8988T (cell line): Measurements from ENCODE around the gene SLC2A11.
"Not testable (repeated sequence)": the region's sequence is repeated elsewhere in the genome, so short reads cannot be mapped to it uniquely, and the experiment has no call there.

Experiments used
- DNase-seq: peaks from one replicate; pipeline ENCODE4 v3.0.0; 2011

Gene SLC2A11

DNA sequence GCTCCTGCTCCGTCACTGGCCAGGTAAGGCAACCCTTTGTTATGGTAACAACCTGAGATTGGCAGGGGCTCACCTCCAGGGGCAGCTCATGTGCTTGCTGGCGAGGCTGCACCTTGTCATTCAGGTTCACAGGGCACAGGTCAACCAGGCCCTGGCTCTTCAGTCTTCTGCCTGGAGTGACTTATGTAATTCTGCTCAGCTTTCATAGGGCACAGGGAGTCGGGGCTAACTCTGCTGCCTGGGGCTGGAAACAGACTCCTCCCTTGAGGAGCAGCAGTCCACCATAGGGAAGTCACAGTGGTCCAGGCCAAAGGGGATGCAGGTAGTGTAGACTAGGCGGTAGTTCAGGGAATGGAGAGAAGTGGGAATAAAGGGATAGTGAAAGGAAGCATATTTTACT lies 35.0 kb downstream of the SLC2A11 start:
- no peak for DNase-seq

DNA sequence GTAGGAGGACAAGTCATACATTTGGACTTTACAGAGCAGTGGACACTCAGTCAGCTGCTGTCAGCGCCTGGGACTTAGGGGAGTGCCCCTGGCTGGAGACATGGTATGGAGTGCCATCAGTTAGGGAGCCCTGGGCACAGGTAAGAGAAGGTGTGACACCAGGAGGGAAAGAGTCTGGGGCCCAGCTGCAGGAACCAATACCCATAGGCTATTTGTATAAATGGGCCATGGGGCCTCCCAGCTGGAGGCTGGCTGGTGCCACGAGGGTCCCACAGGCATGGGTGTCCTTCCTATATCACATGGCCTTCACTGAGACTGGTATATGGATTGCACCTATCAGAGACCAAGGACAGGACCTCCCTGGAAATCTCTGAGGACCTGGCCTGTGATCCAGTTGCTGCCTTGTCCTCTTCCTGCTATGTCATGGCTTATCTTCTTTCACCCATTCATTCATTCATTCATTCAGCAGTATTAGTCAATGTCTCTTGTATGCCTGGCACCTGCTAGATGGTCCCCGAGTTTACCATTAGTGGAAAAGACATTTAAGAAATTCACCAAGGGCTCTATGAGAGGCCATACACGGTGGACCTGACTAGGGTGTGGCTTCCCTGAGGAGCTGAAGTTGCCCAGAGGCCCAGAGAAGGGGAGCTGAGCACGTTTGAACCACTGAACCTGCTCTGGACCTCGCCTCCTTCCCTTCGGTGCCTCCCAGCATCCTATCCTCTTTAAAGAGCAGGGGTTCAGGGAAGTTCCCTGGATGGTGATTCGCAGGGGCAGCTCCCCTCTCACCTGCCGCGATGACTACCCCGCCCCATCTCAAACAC lies 35.7 kb downstream of the SLC2A11 start:
- no peak for DNase-seq

DNA sequence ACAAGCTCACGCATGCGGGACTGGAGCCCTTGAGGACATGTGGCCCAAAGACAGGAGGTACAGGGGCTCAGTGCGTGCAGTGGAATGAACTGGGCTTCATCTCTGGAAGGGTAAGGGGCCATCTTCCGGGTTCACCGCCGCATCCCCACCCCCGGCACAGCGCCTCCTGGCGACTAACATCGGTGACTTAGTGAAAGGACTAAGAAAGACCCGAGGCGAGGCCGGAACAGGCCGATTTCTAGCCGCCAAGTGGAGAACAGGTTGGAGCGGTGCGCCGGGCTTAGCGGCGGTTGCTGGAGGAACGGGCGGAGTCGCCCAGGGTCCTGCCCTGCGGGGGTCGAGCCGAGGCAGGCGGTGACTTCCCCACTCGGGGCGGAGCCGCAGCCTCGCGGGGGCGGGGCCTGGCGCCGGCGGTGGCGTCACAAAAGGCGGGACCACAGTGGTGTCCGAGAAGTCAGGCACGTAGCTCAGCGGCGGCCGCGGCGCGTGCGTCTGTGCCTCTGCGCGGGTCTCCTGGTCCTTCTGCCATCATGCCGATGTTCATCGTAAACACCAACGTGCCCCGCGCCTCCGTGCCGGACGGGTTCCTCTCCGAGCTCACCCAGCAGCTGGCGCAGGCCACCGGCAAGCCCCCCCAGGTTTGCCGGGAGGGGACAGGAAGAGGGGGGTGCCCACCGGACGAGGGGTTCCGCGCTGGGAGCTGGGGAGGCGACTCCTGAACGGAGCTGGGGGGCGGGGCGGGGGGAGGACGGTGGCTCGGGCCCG lies 36.5 kb downstream of the SLC2A11 start, which contains the start of gene MIF:
Gene MIF, plus strand, starts transcription at position 439 of the 765 bp plus-strand sequence. Its CDS starts 92 bp downstream, at position 531.
- peak; percentile 85 for DNase-seq

DNA sequence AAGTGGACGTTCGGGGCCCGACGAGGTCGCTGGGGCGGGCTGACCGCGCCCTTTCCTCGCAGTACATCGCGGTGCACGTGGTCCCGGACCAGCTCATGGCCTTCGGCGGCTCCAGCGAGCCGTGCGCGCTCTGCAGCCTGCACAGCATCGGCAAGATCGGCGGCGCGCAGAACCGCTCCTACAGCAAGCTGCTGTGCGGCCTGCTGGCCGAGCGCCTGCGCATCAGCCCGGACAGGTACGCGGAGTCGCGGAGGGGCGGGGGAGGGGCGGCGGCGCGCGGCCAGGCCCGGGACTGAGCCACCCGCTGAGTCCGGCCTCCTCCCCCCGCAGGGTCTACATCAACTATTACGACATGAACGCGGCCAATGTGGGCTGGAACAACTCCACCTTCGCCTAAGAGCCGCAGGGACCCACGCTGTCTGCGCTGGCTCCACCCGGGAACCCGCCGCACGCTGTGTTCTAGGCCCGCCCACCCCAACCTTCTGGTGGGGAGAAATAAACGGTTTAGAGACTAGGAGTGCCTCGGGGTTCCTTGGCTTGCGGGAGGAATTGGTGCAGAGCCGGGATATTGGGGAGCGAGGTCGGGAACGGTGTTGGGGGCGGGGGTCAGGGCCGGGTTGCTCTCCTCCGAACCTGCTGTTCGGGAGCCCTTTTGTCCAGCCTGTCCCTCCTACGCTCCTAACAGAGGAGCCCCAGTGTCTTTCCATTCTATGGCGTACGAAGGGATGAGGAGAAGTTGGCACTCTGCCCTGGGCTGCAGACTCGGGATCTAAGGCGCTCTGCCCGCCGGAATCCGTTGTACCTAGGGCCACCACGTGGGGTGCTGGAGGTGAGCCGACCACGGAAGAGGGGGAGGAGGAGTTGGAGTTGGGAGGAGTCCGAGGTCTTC lies 37.3 kb downstream of the SLC2A11 start:
- peak; percentile 56 for DNase-seq

DNA sequence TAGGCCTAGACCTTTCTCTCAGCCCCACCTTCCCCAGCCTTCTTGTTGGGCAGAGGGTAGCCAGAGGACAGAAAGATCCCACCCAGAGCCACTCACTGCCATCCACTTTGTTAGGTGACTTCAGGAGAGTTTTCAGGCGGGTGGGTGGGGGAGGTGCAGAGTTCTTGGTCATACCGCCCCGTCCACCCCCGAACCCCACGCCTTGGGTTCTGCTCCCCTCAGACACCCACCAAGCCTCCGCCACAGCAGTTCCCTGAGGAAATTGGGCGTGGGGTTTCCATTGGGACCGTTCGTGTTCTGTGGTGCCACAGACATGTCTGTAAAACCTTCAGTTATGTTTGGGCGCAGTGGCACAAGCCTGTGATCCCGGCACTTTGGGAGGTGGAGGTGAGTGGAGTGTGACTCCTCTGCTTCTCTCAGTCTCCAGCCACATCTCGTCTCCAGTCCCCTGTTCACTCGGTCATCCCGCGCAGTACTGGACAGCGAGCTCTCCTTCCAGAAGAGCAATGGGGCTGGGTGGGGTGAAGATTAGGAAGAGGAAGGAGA lies 38.0 kb downstream of the SLC2A11 start:
- DNase-seq = no peak

DNA sequence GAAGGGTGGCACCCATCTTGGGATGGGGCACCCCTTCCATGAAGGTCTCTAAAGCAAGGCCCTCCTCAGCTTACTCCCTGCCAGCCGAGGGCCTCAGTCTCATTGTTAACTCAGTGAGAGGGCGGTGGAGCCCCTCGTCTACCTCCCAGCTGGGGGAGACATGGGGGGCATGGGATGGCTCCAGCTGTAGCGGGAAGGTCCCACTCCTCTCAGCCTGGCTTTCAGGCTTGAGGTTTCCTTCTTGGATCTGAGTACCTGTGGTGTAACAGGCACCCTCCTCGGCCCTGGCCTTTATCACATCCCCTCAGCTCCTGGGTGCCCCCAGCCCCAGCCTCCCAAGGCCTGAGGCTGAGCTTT lies 38.5 kb downstream of the SLC2A11 start:
- DNase-seq = no peak

DNA sequence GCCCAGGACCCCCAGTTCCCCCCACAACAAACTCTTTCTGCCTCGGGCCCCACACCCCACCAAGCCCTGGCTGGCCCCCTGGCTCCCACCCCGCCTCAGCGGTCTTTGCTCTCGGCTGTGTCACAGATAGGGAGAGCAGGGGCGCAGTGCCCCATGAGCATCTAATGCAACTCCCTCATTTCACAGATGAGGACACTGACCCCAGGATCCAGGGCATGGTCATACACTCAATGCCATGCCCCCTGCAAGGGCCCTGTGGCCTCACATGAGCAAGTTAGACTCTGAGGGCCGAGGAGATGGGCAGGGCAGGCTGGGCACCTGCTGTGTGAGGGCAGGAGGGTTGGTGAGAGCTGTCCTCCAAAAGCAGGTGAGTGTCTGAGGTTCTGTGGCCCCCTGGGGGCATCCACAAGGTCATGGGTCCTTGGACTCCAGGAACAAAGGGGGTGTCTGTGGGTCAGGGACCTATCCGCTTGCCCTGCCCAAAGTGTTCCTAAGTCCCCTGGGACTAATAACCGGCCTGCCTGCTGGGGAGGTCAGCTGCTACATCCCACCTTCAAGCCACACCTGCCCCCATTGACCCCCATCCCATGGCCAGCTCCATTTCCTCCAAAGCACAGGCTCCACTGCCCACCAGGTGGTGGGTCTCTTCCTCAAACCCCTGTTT lies 39.0 kb downstream of the SLC2A11 start:
- DNase-seq = no peak

DNA sequence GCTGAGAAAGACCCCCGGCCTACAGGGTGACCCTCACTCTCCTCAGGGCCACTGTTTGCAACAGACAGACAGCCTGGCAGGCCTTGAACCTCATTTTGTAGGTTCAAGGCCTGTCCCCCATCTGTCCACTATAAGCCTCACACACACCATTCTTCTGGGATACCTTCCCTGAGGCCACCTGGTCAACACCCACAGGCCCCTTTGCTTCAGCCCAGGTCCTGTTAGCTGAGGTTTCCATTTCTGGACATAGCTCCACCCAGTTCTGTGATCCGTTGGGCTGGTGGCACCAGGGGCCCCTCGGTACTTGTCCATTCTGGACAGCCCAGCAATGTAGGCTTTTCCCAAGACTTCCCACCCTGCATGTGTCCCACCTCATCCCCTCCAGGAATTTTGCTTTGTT lies 39.6 kb downstream of the SLC2A11 start:
- no peak for DNase-seq

DNA sequence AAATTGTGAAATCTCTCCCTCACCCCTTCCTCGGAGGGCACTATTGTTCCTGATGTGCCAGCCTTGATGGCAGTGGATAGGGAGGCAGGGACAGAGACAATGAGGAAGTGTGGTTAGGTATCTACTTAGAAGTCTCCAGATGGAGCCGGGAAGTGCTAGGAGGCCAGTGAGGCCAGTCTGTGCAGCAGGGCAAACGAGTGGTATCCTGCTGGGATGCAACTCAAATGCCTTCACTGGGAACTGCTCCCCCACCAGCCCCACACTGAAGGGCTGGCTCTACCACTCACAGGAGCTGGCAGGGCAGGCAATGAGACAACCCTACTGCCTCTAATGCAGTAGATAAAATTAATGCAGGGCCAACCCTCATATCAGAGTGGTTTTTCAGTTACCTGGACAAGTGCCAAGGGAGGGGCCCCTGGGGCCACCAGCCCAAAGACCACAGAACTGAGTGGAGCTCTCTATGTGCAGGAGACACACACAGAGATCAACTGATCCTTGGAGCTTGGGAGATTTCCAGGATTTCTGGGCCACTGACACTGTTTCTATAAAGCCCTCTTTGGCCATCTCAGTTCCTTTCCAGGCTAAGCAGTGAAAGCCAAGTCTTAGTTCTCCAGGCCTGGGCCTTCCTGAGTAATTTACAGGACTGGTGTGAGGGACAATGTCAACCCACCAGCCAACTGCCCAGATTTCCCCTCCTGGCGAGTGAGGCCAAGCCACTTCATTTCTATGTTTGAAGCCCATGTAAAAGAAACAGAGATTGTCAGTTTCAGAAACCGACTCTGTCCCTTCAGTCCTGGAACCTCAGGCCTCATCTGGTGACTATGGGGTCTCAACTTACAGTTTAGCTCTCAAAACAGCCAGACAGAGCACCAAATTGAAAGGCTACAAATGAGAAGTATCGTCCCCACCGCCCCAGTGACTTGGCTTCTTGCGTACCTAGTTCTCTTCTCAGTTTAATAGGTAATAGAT lies 40.6 kb downstream of the SLC2A11 start:
- no peak for DNase-seq

DNA sequence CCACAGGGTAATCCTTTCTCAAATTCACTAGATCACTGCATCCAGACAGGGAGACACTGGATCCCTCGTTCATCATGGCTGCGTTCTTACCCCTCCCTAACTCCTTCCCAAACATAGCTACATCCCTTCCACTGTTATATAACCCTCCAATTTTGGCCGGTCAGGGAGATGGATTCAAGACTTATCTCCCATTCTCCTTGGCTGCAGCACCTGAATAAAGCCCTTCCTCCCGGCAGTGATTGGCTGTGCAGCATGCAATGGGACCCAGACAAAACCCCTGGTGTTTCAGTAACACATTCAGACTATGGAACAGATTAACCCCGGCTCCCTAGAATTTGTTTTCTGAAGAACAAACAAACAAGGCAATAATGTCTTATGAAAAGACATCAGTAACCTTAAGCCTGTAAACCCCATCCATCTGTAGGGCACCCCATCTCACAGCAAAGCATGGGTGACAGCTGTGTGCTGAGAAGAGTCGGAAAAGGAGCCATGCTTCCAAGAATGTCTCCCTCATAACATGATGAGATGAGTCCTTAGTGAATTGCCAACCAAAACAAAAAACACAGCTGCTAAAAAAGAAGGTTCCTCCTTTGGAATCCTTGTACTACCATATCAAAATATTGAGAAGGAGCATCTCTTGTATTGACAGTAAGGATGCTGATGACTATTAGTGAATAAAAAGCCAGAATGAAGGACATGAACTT lies 41.5 kb downstream of the SLC2A11 start:
- DNase-seq = no peak

DNA sequence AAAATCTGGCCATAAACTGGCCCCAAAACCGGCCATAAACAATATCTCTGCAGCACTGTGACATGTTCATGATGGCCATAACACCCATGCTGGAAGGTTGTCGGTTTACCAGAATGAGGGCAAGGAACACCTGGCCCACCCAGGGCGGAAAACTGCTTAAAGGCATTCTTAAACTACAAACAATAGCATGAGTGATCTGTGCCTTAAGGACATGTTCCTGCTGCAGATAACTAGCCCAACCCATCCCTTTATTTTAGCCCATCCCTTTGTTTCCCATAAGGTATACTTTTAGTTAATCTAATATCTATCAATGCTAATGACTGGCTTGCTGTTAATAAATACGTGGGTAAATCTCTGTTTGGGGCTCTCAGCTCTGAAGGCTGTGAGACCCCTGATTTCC lies 42.6 kb downstream of the SLC2A11 start:
- not testable (repeated sequence) for DNase-seq

DNA sequence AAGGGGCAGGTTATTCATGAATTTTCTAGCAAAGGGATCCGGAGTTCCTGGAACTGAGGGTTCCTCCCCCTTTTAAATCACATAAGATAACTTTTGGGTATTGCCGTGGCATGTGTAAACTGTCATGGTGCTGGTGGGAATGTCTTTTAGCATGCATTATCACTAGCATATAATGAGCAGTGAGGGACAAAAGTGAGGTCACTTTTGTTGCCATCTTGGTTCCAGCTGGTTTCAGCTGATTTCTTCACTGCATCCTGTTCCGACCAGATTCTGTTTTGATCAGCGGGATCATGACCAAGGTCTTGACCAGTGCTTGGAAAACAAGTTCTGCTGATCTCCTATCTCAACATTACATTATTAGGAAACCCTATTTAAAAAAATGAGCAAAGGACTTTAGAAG lies 43.9 kb downstream of the SLC2A11 start:
- no peak for DNase-seq

DNA sequence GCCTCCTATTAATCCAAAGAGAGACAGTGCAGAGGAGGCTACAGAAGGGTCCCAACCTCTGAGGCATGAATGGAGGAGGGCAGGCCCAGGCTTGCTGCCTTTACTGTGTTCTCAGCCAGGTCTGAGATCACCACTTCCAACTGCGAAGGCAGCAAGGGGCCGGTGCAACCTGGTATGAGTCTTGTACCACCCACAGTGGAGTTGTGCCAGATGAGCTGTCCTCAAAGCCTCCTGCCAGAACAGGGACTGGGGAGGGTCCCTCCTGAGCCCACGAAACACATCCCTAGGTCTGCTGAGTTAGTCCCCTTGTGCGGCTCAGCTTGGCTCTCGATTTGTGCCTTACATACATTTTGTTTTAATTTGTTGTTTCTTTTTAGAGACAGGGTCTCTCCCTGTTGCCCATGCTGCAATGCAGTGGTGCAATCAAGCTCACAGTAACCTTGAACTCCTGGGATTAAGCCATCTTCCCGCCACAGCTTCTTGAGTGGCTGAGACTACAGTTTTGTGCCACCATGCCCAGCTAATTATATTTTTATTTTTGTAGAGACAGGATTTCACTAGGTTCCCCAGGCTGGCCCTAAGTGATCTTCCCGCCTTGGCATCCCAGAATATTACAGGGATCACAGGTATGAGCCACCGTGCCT lies 45.8 kb downstream of the SLC2A11 start:
- no peak for DNase-seq

DNA sequence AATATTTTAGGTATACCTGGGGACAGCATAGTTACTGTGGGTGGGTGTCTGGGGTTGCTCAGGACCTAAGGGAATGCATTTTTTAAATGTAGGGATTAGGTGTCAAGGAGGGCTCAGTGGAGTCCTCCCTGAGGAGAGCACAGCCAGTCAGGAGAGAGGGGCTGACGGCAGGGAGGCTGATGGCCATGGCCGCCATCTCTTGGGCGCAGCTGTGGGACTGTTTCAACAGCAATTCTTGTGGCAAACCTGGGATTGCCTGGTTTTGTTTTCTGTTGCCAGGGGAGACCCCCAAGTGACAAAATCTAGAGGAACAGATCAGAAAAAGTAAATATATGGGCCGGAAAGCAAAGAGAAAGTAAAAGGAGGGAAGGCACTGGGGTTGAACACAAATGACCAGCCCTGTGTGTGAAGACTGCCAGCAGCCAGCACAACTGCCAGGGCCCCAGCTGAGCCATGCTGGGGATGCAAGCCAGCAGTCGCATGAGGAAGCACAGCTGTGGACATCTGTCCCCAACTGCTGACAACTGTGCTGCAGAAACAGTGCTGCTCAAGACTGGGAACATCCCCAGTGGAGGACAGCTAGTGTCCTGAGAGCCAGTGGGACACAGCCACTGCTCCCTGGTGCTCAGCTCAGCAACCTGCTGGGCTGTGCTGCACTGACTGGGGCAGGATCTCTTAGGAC lies 47.0 kb downstream of the SLC2A11 start:
- no peak for DNase-seq

DNA sequence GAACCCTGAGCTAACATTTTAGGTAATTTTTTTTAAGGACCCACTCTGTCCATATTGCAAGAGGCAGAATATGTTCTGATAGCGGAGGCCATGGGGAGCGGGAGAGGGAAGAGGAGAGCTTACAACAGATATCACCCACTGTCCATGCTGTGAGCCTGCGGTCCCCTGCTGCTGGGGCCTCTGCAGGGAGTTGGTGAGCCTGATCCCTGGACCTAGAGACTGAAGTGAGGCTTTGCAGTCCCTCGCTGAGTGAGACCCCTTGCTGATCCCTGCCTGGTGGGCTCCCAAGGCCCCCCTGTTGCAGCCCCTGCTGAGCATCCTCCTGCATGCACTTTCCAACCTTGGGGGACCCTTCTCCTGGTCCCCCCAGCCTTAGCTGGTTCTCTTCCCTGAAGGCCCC lies 49.0 kb downstream of the SLC2A11 start:
- DNase-seq = no peak

DNA sequence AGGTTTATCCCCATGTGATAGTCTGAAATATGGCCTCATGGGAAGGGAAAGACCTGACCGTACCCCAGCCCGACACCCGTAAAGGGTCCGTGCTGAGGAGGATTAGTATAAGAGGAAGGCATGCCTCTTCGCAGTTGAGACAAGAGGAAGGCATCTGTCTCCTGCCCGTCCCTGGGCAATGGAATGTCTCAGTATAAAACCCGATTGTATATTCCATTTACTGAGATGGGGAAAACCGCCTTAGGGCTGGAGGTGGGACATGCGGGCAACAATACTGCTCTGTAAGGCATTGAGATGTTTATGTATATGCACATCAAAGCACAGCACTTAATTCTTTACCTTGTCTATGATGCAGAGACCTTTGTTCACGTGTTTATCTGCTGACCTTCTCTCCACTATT lies 49.7 kb downstream of the SLC2A11 start:
- DNase-seq = not testable (repeated sequence)

DNA sequence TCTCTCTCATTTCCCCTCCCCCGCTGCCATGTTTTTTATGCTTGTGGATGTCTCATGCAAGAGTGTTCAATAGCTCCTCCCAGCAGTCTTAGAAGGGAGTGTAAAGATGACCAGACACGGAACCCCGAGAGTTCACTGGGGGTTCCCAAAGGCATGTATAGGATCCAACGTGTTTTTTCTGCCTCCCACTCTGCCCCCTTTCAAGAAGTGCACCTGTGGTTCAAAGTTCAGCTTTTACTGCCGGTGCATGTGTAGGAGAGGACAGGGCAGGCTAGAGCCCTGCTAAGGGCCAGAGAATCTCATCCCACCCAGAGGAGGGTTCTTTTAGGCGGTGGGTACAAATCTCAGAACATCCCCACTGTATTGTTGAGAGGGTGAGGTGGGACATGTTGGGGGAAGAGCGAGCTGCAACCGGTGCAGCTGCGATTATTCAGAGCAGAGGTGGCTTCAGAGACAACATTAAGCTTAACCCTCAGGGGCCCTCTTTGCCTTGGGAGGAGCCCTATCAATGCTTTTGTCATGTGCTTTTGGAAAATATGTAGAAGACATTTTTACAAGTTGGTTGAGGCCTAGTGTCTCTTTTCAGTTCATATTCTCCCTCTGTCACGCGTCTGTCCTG lies 51.0 kb downstream of the SLC2A11 start:
- no peak for DNase-seq

DNA sequence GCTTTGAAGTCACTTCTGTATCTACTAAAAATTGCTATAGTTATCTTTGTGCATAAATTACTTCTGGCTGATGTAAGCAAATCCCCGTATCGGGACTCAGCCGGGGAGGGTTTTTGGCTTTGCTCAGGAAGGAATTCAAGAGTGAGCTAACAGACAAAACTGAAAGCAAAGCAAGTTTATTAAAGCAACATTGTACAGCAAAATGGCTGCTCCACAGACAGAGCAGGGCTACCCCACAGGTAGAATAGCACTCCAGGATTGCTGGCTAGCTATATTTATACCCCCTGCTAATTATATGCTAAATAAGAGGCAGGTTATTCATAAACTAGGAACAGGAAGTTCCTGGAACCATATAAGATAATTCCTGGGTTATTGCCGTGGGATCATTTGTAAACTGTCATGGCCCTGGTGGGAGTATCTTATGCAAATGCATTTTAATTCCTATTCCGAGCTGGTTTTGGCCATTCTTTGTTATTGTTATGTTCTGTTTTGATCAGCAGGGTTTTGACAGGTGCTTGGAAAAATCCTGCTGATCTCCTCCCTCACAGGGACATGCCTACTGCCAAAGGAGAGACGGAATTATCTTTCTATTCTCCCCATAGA lies 51.7 kb downstream of the SLC2A11 start:
- no peak for DNase-seq
